HG03442 (cell line): ENCODE results near the gene ABCB9.

Source experiments
- ATAC-seq: cut with Tn5 transposase; IDR thresholded peaks from one replicate; pipeline ENCODE4 v1.9.1; 2021; ENCODE audit warnings: mild to moderate bottlenecking, moderate library complexity; ENCODE audit not compliant: unreplicated experiment

Gene ABCB9

GRCh38 chr12:122995503-122996187, 29.4 kb upstream of the ABCB9 start:
- no peak for ATAC-seq

- ATAC-seq: no peak
Observed at GRCh38 chr12:122994781-122995502, 28.7 kb upstream of the ABCB9 start.

- ATAC-seq: no peak
Observed at GRCh38 chr12:122994140-122994675, 27.9 kb upstream of the ABCB9 start.

GRCh38 chr12:122992386-122992785, 26.1 kb upstream of the ABCB9 start:
- no peak for ATAC-seq

GRCh38 chr12:122991623-122992275, 25.5 kb upstream of the ABCB9 start:
- no peak for ATAC-seq

GRCh38 chr12:122990961-122991622, 24.8 kb upstream of the ABCB9 start:
- ATAC-seq: no peak

- ATAC-seq: no peak
Observed at GRCh38 chr12:122990561-122990960, 24.3 kb upstream of the ABCB9 start.

GRCh38 chr12:122989874-122990419, 23.7 kb upstream of the ABCB9 start:
- no peak for ATAC-seq

- no peak for ATAC-seq
Observed at GRCh38 chr12:122989225-122989839, 23.1 kb upstream of the ABCB9 start.

- no peak for ATAC-seq
Observed at GRCh38 chr12:122988612-122989212, 22.4 kb upstream of the ABCB9 start.

- ATAC-seq: no peak
Observed at GRCh38 chr12:122988036-122988435, 21.8 kb upstream of the ABCB9 start.

- ATAC-seq: no peak
Observed at GRCh38 chr12:122987086-122987951, 21.1 kb upstream of the ABCB9 start.

- no peak for ATAC-seq
Observed at GRCh38 chr12:122986258-122986871, 20.1 kb upstream of the ABCB9 start.

GRCh38 chr12:122985338-122986257, 19.3 kb upstream of the ABCB9 start:
- no peak for ATAC-seq

- ATAC-seq: no peak
Observed at GRCh38 chr12:122984612-122985337, 18.5 kb upstream of the ABCB9 start.

- no peak for ATAC-seq
Observed at GRCh38 chr12:122983789-122984515, 17.7 kb upstream of the ABCB9 start.
